NCI-H510A treated with DMSO at 0.1 percent for 48 hours (cell line): ENCODE measurements around the gene CISH.

ENCODE experiments used
- DNase-seq: peaks from one replicate; lab custom pipeline; 2025; lab: John Stamatoyannopoulos, UW

CISH gene

GRCh38 chr3:50637011-50637410 is 25.4 kb upstream of the CISH start:
- DNase-seq = no peak

- DNase-seq = no peak
Measured at GRCh38 chr3:50635066-50635465, 23.5 kb upstream of the CISH start.

GRCh38 chr3:50633230-50633790 is 21.7 kb upstream of the CISH start:
- DNase-seq = no peak

- no peak for DNase-seq
Measured at GRCh38 chr3:50632450-50632849, 20.9 kb upstream of the CISH start.

GRCh38 chr3:50630877-50631276 is 19.3 kb upstream of the CISH start:
- DNase-seq = peak; percentile 50

GRCh38 chr3:50630394-50630793 is 18.8 kb upstream of the CISH start:
- peak; percentile 33 for DNase-seq

GRCh38 chr3:50628601-50629000 is 17.0 kb upstream of the CISH start:
- DNase-seq = no peak

GRCh38 chr3:50627407-50628051 is 16.0 kb upstream of the CISH start:
- no peak for DNase-seq

GRCh38 chr3:50626401-50626800 is 14.8 kb upstream of the CISH start:
- DNase-seq = no peak

- no peak for DNase-seq
Measured at GRCh38 chr3:50625231-50626182, 13.9 kb upstream of the CISH start.

- no peak for DNase-seq
Measured at GRCh38 chr3:50624634-50625033, 13.1 kb upstream of the CISH start.

GRCh38 chr3:50623840-50624474 is 12.4 kb upstream of the CISH start:
- DNase-seq = no peak

- DNase-seq = no peak
Measured at GRCh38 chr3:50622881-50623280, 11.3 kb upstream of the CISH start.

GRCh38 chr3:50620820-50621219 is 9.2 kb upstream of the CISH start:
- DNase-seq = no peak

GRCh38 chr3:50620420-50620819 is 8.8 kb upstream of the CISH start:
- no peak for DNase-seq

- DNase-seq = no peak
Measured at GRCh38 chr3:50617911-50618481, 6.4 kb upstream of the CISH start.

- DNase-seq = no peak
Measured at GRCh38 chr3:50617096-50617791, 5.7 kb upstream of the CISH start, which contains the start of gene MAPKAPK3. Gene MAPKAPK3, plus strand, starts transcription at chr3:50617151. Its CDS starts 415 bp downstream, at chr3:50617566.

- peak; percentile 60 for DNase-seq
Measured at GRCh38 chr3:50616770-50617095, 5.2 kb upstream of the CISH start.

GRCh38 chr3:50616003-50616769 is 4.6 kb upstream of the CISH start:
- peak; percentile 77 for DNase-seq

- DNase-seq = no peak
Measured at GRCh38 chr3:50615190-50615589, 3.6 kb upstream of the CISH start.
